Measurements from ENCODE around the gene COBLL1. TPM values are rescaled to one million over a fixed set of nuclear protein-coding genes. Genes with fewer than 3 reads are reported as not detected.
"Not testable (repeated sequence)": the region's sequence is repeated elsewhere in the genome, so short reads cannot be mapped to it uniquely, and the experiment has no call there.

Gene COBLL1
- polyA plus RNA-seq, 1 donor = 38.3 TPM

GRCh38 chr2:164877927-164878326 lies 36.3 kb upstream of the COBLL1 start:
- H3K4me1 ChIP-seq (ENCODE audit: control insufficient read depth, insufficient read depth, low read length) = no peaks in the 10 kb centered on the region
- no peak overlapping the region for H3K4me3 ChIP-seq (ENCODE audit: low read length)
- H3K36me3 ChIP-seq (ENCODE audit: control insufficient read depth, insufficient read depth, low read length) = no peaks in the 10 kb centered on the region
- no peak overlapping the region for H3K27ac ChIP-seq (ENCODE audit: low read length)
- H3K9me3 ChIP-seq (ENCODE audit: control insufficient read depth, low read depth, low read length) = no peaks in the 10 kb centered on the region
- no peaks in the 10 kb centered on the region for H3K27me3 ChIP-seq (ENCODE audit: control insufficient read depth, insufficient read depth, low read length)
- no peak for DNase-seq

- no peaks in the 10 kb centered on the region for H3K4me1 ChIP-seq (ENCODE audit: control insufficient read depth, insufficient read depth, low read length)
- 94% methylated on average over 3 of the region's 4 CpGs for WGBS (ENCODE audit: insufficient coverage, low lambda C conversion rate)
- no peak overlapping the region for H3K4me3 ChIP-seq (ENCODE audit: low read length)
- DNase-seq = no peak
- H3K27me3 ChIP-seq (ENCODE audit: control insufficient read depth, insufficient read depth, low read length) = no peaks in the 10 kb centered on the region
- H3K9me3 ChIP-seq (ENCODE audit: control insufficient read depth, low read depth, low read length) = no peaks in the 10 kb centered on the region
- no peaks in the 10 kb centered on the region for H3K36me3 ChIP-seq (ENCODE audit: control insufficient read depth, insufficient read depth, low read length)
- no peak overlapping the region for H3K27ac ChIP-seq (ENCODE audit: low read length)
Observed at GRCh38 chr2:164877169-164877568, 35.5 kb upstream of the COBLL1 start.

GRCh38 chr2:164875334-164876205 lies 33.9 kb upstream of the COBLL1 start:
- Histone ChIP-seq H3K36me3 (ENCODE audit: control insufficient read depth, insufficient read depth, low read length) (no peaks in the 10 kb centered on the region), H3K27ac (ENCODE audit: low read length) (no peak overlapping the region), H3K4me1 (ENCODE audit: control insufficient read depth, insufficient read depth, low read length) (no peaks in the 10 kb centered on the region), H3K9me3 (ENCODE audit: control insufficient read depth, low read depth, low read length) (no peaks in the 10 kb centered on the region), H3K27me3 (ENCODE audit: control insufficient read depth, insufficient read depth, low read length) (no peaks in the 10 kb centered on the region), H3K4me3 (ENCODE audit: low read length) (no peak overlapping the region)
- WGBS (ENCODE audit: insufficient coverage, low lambda C conversion rate) = 100% methylated on average over 1 of the region's 10 CpGs
- no peak for DNase-seq

- no peaks in the 10 kb centered on the region for H3K36me3 ChIP-seq (ENCODE audit: control insufficient read depth, insufficient read depth, low read length)
- H3K27ac ChIP-seq (ENCODE audit: low read length) = no peak overlapping the region
- H3K27me3 ChIP-seq (ENCODE audit: control insufficient read depth, insufficient read depth, low read length) = no peaks in the 10 kb centered on the region
- no peaks in the 10 kb centered on the region for H3K9me3 ChIP-seq (ENCODE audit: control insufficient read depth, low read depth, low read length)
- no peak for DNase-seq
- 96% methylated on average over 6 of the region's 9 CpGs for WGBS (ENCODE audit: insufficient coverage, low lambda C conversion rate)
- H3K4me3 ChIP-seq (ENCODE audit: low read length) = no peak overlapping the region
- H3K4me1 ChIP-seq (ENCODE audit: control insufficient read depth, insufficient read depth, low read length) = no peaks in the 10 kb centered on the region
Observed at GRCh38 chr2:164873210-164873908, 31.7 kb upstream of the COBLL1 start.

- H3K36me3 ChIP-seq (ENCODE audit: control insufficient read depth, insufficient read depth, low read length) = no peaks in the 10 kb centered on the region
- no CpG with 5 or more reads among the region's 2 CpGs for WGBS (ENCODE audit: insufficient coverage, low lambda C conversion rate)
- no peak for DNase-seq
- no peak overlapping the region for H3K27ac ChIP-seq (ENCODE audit: low read length)
- H3K4me3 ChIP-seq (ENCODE audit: low read length) = no peak overlapping the region
- H3K9me3 ChIP-seq (ENCODE audit: control insufficient read depth, low read depth, low read length) = no peaks in the 10 kb centered on the region
- no peaks in the 10 kb centered on the region for H3K27me3 ChIP-seq (ENCODE audit: control insufficient read depth, insufficient read depth, low read length)
- H3K4me1 ChIP-seq (ENCODE audit: control insufficient read depth, insufficient read depth, low read length) = no peaks in the 10 kb centered on the region
Observed at GRCh38 chr2:164871404-164871803, 29.8 kb upstream of the COBLL1 start.

- no peak for DNase-seq
- no peaks in the 10 kb centered on the region for H3K4me1 ChIP-seq (ENCODE audit: control insufficient read depth, insufficient read depth, low read length)
- H3K27ac ChIP-seq (ENCODE audit: low read length) = no peak overlapping the region
- H3K36me3 ChIP-seq (ENCODE audit: control insufficient read depth, insufficient read depth, low read length) = no peaks in the 10 kb centered on the region
- H3K4me3 ChIP-seq (ENCODE audit: low read length) = no peak overlapping the region
- H3K9me3 ChIP-seq (ENCODE audit: control insufficient read depth, low read depth, low read length) = no peaks in the 10 kb centered on the region
- H3K27me3 ChIP-seq (ENCODE audit: control insufficient read depth, insufficient read depth, low read length) = no peaks in the 10 kb centered on the region
Observed at GRCh38 chr2:164869420-164869772, 27.8 kb upstream of the COBLL1 start.

GRCh38 chr2:164868563-164869419 lies 27.2 kb upstream of the COBLL1 start:
- Histone ChIP-seq H3K4me1 (ENCODE audit: control insufficient read depth, insufficient read depth, low read length) (no peaks in the 10 kb centered on the region), H3K36me3 (ENCODE audit: control insufficient read depth, insufficient read depth, low read length) (no peaks in the 10 kb centered on the region), H3K9me3 (ENCODE audit: control insufficient read depth, low read depth, low read length) (no peaks in the 10 kb centered on the region), H3K27ac (ENCODE audit: low read length) (no peak overlapping the region), H3K4me3 (ENCODE audit: low read length) (no peak overlapping the region), H3K27me3 (ENCODE audit: control insufficient read depth, insufficient read depth, low read length) (no peaks in the 10 kb centered on the region)
- no peak for DNase-seq
- WGBS (ENCODE audit: insufficient coverage, low lambda C conversion rate) = 95% methylated on average over 4 of the region's 5 CpGs

GRCh38 chr2:164867779-164868397 lies 26.3 kb upstream of the COBLL1 start:
- WGBS (ENCODE audit: insufficient coverage, low lambda C conversion rate) = no CpG with 5 or more reads among the region's 3 CpGs

GRCh38 chr2:164866381-164866780 lies 24.8 kb upstream of the COBLL1 start:
- H3K27ac ChIP-seq (ENCODE audit: low read length); H3K36me3 ChIP-seq (ENCODE audit: control insufficient read depth, insufficient read depth, low read length); H3K4me3 ChIP-seq (ENCODE audit: low read length); H3K9me3 ChIP-seq (ENCODE audit: control insufficient read depth, low read depth, low read length); DNase-seq; H3K27me3 ChIP-seq (ENCODE audit: control insufficient read depth, insufficient read depth, low read length); H3K4me1 ChIP-seq (ENCODE audit: control insufficient read depth, insufficient read depth, low read length): not testable (repeated sequence)
- no CpG with 5 or more reads among the region's 1 CpG for WGBS (ENCODE audit: insufficient coverage, low lambda C conversion rate)

More at GRCh38 chr2:164867779-164868397, 26.3 kb upstream of the COBLL1 start:
- Histone ChIP-seq H3K36me3 (ENCODE audit: control insufficient read depth, insufficient read depth, low read length) (no peaks in the 10 kb centered on the region), H3K9me3 (ENCODE audit: control insufficient read depth, low read depth, low read length) (no peaks in the 10 kb centered on the region), H3K4me1 (ENCODE audit: control insufficient read depth, insufficient read depth, low read length) (no peaks in the 10 kb centered on the region), H3K27me3 (ENCODE audit: control insufficient read depth, insufficient read depth, low read length) (no peaks in the 10 kb centered on the region), H3K4me3 (ENCODE audit: low read length) (no peak overlapping the region), H3K27ac (ENCODE audit: low read length) (no peak overlapping the region)
- no peak for DNase-seq

- Histone ChIP-seq H3K27me3 (ENCODE audit: control insufficient read depth, insufficient read depth, low read length) (no peaks in the 10 kb centered on the region), H3K36me3 (ENCODE audit: control insufficient read depth, insufficient read depth, low read length) (no peaks in the 10 kb centered on the region), H3K4me3 (ENCODE audit: low read length) (no peak overlapping the region), H3K9me3 (ENCODE audit: control insufficient read depth, low read depth, low read length) (no peaks in the 10 kb centered on the region), H3K4me1 (ENCODE audit: control insufficient read depth, insufficient read depth, low read length) (no peaks in the 10 kb centered on the region), H3K27ac (ENCODE audit: low read length) (no peak overlapping the region)
- DNase-seq = no peak
Observed at GRCh38 chr2:164860694-164861042, 19.0 kb upstream of the COBLL1 start.
